ENCODE measurements around the gene EPG5.

GRCh38 chr18:45839414-45840395, 127.4 kb downstream of the EPG5 start:
- no peak for TF ChIP-seq POLR2A (IDR thresholded peaks at IDR 0.05; ENCODE audit: low read depth, low read length)
- TF ChIP-seq CTCF (conservative IDR thresholded peaks at IDR 0.05; ENCODE audit: low read depth, low read length): peak; percentile 83
- TF ChIP-seq CEBPB (IDR thresholded peaks at IDR 0.05; ENCODE audit: low read depth, low read length): no peak
- no peak for TF ChIP-seq BHLHE40 (IDR thresholded peaks at IDR 0.05; ENCODE audit: low read depth, low read length)
- TF ChIP-seq RCOR1 (IDR thresholded peaks at IDR 0.05; ENCODE audit: insufficient replicate concordance, low read length): no peak
- TF ChIP-seq, protein P1, sequence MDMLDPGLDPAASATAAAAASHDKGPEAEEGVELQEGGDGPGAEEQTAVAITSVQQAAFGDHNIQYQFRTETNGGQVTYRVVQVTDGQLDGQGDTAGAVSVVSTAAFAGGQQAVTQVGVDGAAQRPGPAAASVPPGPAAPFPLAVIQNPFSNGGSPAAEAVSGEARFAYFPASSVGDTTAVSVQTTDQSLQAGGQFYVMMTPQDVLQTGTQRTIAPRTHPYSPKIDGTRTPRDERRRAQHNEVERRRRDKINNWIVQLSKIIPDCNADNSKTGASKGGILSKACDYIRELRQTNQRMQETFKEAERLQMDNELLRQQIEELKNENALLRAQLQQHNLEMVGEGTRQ (IDR thresholded peaks at IDR 0.05; ENCODE audit: low read depth, low read length): no peak
- TF ChIP-seq ELK1 (IDR thresholded peaks at IDR 0.05; ENCODE audit: borderline replicate concordance, low read depth, low read length): no peak
- TF ChIP-seq RFX5 (IDR thresholded peaks at IDR 0.05; ENCODE audit: low read depth, low read length): no peak
- TF ChIP-seq RAD21 (IDR thresholded peaks at IDR 0.05; ENCODE audit: low read length): peak; percentile 90
- TF ChIP-seq FOS (IDR thresholded peaks at IDR 0.05; ENCODE audit: low read depth, low read length): no peak
- no peak for TF ChIP-seq CHD1 (IDR thresholded peaks at IDR 0.05; ENCODE audit: low read depth, low read length)
- TF ChIP-seq MXI1 (IDR thresholded peaks at IDR 0.05; ENCODE audit: borderline replicate concordance, low read depth, low read length): no peak
- TF ChIP-seq MAFK (IDR thresholded peaks at IDR 0.05; ENCODE audit: low read depth, low read length): no peak
- TF ChIP-seq SMC3 (IDR thresholded peaks at IDR 0.05; ENCODE audit: low read depth, low read length): peak; percentile 97

All from IMR-90 (cell line).